Gastroesophageal sphincter (tissue), 4 donors: ENCODE data around the gene ATOH7. TPM values are rescaled to one million over a fixed set of nuclear protein-coding genes. Genes with fewer than 3 reads are reported as not detected.

ENCODE experiments used
- ATAC-seq: fragments of 150-250 bp; one replicate; pipeline ENCODE4 v1.9.1; 2016; ENCODE audit warnings: mild to moderate bottlenecking, moderate library complexity
- H3K27ac ChIP-seq, 4 donors: fragments of 200-600 bp; sonication (generic) in 3 of 4; 1 replicate in 3 of 4; 2 replicates in 1 of 4; pipeline ENCODE4 v1.5.1; 2016 to 2019
- H3K27me3 ChIP-seq: fragments of 200-600 bp; sonication (generic); one replicate; pipeline ENCODE4 v1.5.1; 2019
- H3K36me3 ChIP-seq, 2 donors: fragments of 200-600 bp; sonication (generic); one replicate each; pipeline ENCODE4 v1.5.1; 2019; ENCODE audit warnings: control low read depth in 1 of 2
- H3K4me1 ChIP-seq, 3 donors: fragments of 200-600 bp; sonication (generic); 1 replicate in 2 of 3; 2 replicates in 1 of 3; pipeline ENCODE4 v1.5.1; 2016 to 2019; ENCODE audit warnings: control low read depth in 2 of 3
- H3K4me3 ChIP-seq, 2 donors: fragments of 200-600 bp; sonication (generic); one replicate each; pipeline ENCODE4 v1.5.1; 2019; ENCODE audit warnings: mild to moderate bottlenecking in 1 of 2, moderate library complexity in 1 of 2
- H3K9me3 ChIP-seq, 3 donors: fragments of 200-600 bp; sonication (generic); one replicate each; pipeline ENCODE4 v1.5.1; 2017 to 2019; ENCODE audit warnings: control low read depth in 2 of 3
- EP300 ChIP-seq: sonication (generic); formaldehyde crosslinking; IDR thresholded peaks from one replicate; pipeline ENCODE4 v1.6.1; 2017; ENCODE audit warnings: antibody characterized with exemption, mild to moderate bottlenecking
- POLR2A ChIP-seq, 2 donors: fragments of 450-650 bp; IDR thresholded peaks; one replicate each; pipeline ENCODE4 v1.6.1; 2017; ENCODE audit warnings: antibody characterized with exemption in 2 of 2, mild to moderate bottlenecking in 2 of 2, moderate library complexity in 1 of 2
- POLR2AphosphoS5 ChIP-seq: sonication (generic); formaldehyde crosslinking; IDR thresholded peaks from one replicate; pipeline ENCODE4 v1.6.1; 2017; ENCODE audit warnings: antibody characterized with exemption
- WGBS, 2 donors: methylation state at CpG; one replicate each; pipeline ENCODE4 v1.1.5; 2018; ENCODE audit warnings: low coverage in 1 of 2; 5-methylcytosine and 5-hydroxymethylcytosine counted together
- total RNA-seq, 4 donors: library from RNA; depleted of rRNA; stranded (reverse); fragments of >200 nt; gene quantifications; one replicate each; pipeline ENCODE4 v1.1.0, GENCODE V29; 2016
- TF ChIP-seq, protein P1 (sequence below), 4 experiments: fragments of 200-600 bp in 2 of 4; fragments of 450-650 bp in 2 of 4; sonication (generic) in 1 of 4; IDR thresholded peaks; one replicate each; pipeline ENCODE4 v1.5.1; 2017 to 2019; ENCODE audit warnings: antibody characterized with exemption in 4 of 4, mild to moderate bottlenecking in 2 of 4, moderate library complexity in 2 of 4

ATOH7 gene
- total RNA-seq, 4 donors from 2014 or later, result 0.35 TPM; not detected in 3

DNA sequence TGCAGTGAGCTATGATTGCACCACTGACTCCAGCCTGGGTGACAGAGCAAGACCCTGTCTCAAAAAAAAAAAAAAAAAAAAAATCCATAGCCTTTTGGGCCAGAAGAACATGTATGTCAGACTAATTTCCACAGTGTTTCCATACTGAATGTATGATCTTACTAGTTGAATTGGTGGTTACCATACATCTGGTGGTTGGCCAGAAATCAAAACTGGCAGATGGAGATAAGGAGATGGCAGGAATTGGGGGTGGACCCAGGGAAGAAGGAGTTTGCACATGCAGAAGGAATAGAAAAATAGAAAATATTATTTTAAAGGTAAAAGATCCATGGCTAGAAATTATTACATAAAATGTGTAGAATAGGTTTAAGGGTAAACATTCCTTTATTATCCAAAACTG lies 3.7 kb upstream of the ATOH7 start:
- no peak for ATAC-seq
- no peak for TF ChIP-seq EP300
- TF ChIP-seq, protein P1, sequence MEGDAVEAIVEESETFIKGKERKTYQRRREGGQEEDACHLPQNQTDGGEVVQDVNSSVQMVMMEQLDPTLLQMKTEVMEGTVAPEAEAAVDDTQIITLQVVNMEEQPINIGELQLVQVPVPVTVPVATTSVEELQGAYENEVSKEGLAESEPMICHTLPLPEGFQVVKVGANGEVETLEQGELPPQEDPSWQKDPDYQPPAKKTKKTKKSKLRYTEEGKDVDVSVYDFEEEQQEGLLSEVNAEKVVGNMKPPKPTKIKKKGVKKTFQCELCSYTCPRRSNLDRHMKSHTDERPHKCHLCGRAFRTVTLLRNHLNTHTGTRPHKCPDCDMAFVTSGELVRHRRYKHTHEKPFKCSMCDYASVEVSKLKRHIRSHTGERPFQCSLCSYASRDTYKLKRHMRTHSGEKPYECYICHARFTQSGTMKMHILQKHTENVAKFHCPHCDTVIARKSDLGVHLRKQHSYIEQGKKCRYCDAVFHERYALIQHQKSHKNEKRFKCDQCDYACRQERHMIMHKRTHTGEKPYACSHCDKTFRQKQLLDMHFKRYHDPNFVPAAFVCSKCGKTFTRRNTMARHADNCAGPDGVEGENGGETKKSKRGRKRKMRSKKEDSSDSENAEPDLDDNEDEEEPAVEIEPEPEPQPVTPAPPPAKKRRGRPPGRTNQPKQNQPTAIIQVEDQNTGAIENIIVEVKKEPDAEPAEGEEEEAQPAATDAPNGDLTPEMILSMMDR (IDR thresholded peaks at IDR 0.05), result no peak
- TF ChIP-seq POLR2A (IDR thresholded peaks at IDR 0.05), result no peak
- no peak for TF ChIP-seq POLR2AphosphoS5
- Histone ChIP-seq H3K36me3 (no peaks in the 10 kb centered on the region), H3K9me3 (no peaks in the 10 kb centered on the region), H3K27me3 (no peaks in the 10 kb centered on the region), H3K4me1 (peaks cover 0 to 15% (median 2%) of the 10 kb centered on the region in 3 donors), H3K27ac (no peak overlapping the region), H3K4me3 (no peak overlapping the region)

DNA sequence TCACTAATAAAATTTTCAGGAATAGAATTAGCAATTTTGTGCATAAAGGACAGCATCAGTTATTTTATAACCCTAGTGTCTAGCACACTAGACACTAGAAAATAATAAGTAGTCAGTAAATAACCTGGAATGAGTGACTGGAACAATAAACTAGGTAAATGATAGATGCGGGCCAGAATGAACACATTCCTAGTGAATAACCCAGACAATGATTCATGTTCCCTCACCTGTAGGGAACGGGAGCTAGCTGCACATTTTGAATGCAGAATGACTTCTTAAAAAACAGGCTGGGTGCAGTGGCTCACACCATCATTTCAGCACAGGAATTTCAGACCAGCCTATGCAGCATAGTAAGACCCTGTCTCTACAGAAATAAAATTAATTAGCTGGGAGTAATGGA lies 3.2 kb upstream of the ATOH7 start:
- H3K4me3 ChIP-seq, result no peak overlapping the region
- H3K4me1 ChIP-seq, result peaks cover 0 to 15% (median 2%) of the 10 kb centered on the region in 3 donors
- ATAC-seq, result no peak
- no peak overlapping the region for H3K27ac ChIP-seq
- no peak for TF ChIP-seq POLR2A (IDR thresholded peaks at IDR 0.05)
- no peak for TF ChIP-seq EP300
- TF ChIP-seq, protein P1 (IDR thresholded peaks at IDR 0.05), result no peak
- no peak for TF ChIP-seq POLR2AphosphoS5
- no peaks in the 10 kb centered on the region for H3K36me3 ChIP-seq
- no peaks in the 10 kb centered on the region for H3K9me3 ChIP-seq
- H3K27me3 ChIP-seq, result no peaks in the 10 kb centered on the region
- 67 to 79% methylated on average over 2 of the region's 2 CpGs for WGBS, 2 donors

DNA sequence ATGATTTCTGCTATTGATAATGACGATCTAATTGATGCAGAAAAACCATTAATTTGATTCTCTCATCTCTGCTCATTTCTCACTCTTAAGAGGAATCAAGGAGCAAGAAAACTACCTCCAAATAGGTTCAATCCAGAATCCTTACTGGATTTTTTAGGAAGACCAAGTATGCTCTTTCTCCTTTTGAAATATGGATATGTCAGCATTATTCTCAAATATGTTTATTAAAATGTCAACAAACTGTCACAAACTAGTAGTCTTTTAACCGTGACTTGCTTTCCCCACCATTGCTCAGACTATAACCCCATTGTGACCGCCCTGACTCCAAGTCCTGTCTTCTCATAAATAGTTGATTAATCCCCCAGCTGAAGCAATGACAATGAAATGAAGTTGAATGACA lies 1.1 kb upstream of the ATOH7 start:
- TF ChIP-seq, protein P1 (IDR thresholded peaks at IDR 0.05), result no peak
- TF ChIP-seq EP300 (no peak), POLR2A (IDR thresholded peaks at IDR 0.05) (no peak), POLR2AphosphoS5 (no peak)
- Histone ChIP-seq H3K9me3 (no peaks in the 10 kb centered on the region), H3K27me3 (no peaks in the 10 kb centered on the region), H3K36me3 (no peaks in the 10 kb centered on the region), H3K4me1 (peaks cover 0 to 15% (median 2%) of the 10 kb centered on the region in 3 donors), H3K27ac (no peak overlapping the region), H3K4me3 (no peak overlapping the region)
- ATAC-seq, result no peak
- 55 to 67% methylated on average over 3 of the region's 3 CpGs for WGBS, 2 donors

DNA sequence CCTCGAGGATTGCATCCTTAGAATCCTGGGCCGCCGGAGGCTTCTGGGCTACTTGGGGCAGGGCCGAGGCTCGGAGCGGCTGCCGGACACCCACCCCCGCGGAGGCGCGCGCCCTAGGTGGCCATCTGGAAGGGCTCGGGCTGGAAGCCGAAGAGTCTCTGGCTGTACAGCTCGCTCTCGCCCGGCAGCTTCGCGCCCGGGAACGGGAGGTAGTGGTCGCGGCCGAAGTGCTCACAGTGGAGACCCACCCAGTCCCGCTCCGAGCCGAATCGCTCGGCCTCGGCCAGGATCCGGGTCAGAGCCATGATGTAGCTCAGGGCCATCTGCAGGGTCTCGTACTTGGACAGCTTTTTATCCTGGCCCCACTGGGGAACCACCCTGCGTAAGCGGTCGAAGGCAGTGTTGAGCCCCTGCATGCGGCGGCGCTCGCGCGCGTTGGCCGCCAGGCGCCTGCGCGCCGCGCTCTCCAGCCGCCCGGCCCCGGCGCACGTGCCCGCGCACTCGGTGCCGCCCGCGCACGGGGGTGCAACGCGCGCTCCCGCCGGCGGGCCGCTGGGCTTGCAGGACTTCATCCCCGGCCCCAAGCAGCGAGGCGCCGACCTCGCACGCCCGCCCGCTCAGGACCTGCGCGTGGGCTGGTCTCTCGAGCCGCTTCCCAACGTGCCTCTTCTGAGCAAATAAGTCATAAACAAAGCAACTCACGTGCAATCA lies 652 bp downstream of the ATOH7 start:
- Histone ChIP-seq H3K4me3 (peak overlapping the region; percentile 65 to 71), H3K4me1 (peaks cover 0 to 15% (median 2%) of the 10 kb centered on the region in 3 donors), H3K9me3 (no peaks in the 10 kb centered on the region), H3K36me3 (no peaks in the 10 kb centered on the region), H3K27ac (peak overlapping the region in 3 of 4 donors; percentile 80 to 84 (median 83)), H3K27me3 (no peaks in the 10 kb centered on the region)
- WGBS, 2 donors, result 0% methylated on average over 1 to 6 of the region's 81 CpGs
- peak; percentile 96 for ATAC-seq
- TF ChIP-seq EP300, result no peak
- no peak for TF ChIP-seq POLR2A (IDR thresholded peaks at IDR 0.05)
- TF ChIP-seq, protein P1 (IDR thresholded peaks at IDR 0.05), result peak in 3 of 4 experiments; percentile 24 to 37 (median 34)
- no peak for TF ChIP-seq POLR2AphosphoS5

DNA sequence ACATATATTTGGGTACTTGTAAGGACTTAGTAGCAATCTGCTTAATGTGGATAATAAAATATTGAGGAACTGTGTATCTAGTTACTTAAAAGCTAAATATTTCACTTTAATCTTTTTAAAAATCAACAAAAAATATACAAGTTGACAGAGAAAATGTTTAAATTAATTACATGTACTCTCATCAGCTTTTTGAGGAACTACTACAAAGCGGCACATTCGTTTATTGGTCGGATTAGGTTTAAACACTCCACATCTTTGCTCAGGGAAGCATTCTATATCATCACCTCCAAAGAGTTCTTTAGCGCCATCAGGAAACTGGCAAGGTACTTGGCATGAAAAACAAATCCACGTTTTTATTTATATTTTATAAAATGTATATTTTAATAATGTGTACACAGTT lies 1.6 kb downstream of the ATOH7 start:
- H3K27me3 ChIP-seq, result no peaks in the 10 kb centered on the region
- WGBS, 2 donors, result 72 to 81% methylated on average over 5 of the region's 5 CpGs
- H3K4me1 ChIP-seq, result peaks cover 0 to 15% (median 2%) of the 10 kb centered on the region in 3 donors
- H3K27ac ChIP-seq, result no peak overlapping the region
- no peaks in the 10 kb centered on the region for H3K36me3 ChIP-seq
- H3K4me3 ChIP-seq, result no peak overlapping the region
- no peak for TF ChIP-seq POLR2A (IDR thresholded peaks at IDR 0.05)
- TF ChIP-seq, protein P1 (IDR thresholded peaks at IDR 0.05), result no peak
- TF ChIP-seq EP300, result no peak
- no peak for TF ChIP-seq POLR2AphosphoS5
- no peaks in the 10 kb centered on the region for H3K9me3 ChIP-seq
- ATAC-seq, result no peak
